Raji (cell line): Measurements from ENCODE around the gene XIRP1.

ENCODE experiments used
- POLR2A ChIP-seq: IDR thresholded peaks from 2 replicates; pipeline ENCODE4 v1.6.1; 2011; ENCODE audit warnings: low read depth, low read length, control low read depth; ENCODE audit not compliant: insufficient read depth

Gene XIRP1

GRCh38 chr3:39216176-39216790 is 23.9 kb upstream of the XIRP1 start:
- no peak for TF ChIP-seq POLR2A

- TF ChIP-seq POLR2A: no peak
Observed at GRCh38 chr3:39213613-39214012, 21.2 kb upstream of the XIRP1 start.

DNA sequence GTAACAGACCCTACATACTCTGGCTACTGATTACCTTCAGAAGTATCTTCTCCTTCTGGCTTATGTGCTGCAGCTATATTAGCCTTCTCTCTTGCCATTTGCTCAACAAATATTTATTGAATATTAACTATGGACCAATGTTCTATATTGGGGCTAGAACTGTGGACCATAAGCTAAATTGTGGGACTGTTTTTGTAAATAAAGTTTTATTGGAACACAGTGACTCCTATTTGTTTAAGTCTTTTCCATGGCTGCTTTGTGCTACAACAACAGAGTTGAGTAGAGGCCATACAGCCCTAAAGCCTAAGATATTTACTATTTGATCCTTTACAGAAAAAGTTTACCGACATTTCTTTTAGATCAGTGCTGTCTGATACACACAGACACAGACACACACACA is 20.3 kb upstream of the XIRP1 start:
- no peak for TF ChIP-seq POLR2A

GRCh38 chr3:39211332-39212130 is 19.1 kb upstream of the XIRP1 start:
- TF ChIP-seq POLR2A: no peak

GRCh38 chr3:39210078-39210477 is 17.7 kb upstream of the XIRP1 start:
- TF ChIP-seq POLR2A: no peak

GRCh38 chr3:39209329-39209970 is 17.1 kb upstream of the XIRP1 start:
- no peak for TF ChIP-seq POLR2A

GRCh38 chr3:39208463-39209055 is 16.2 kb upstream of the XIRP1 start:
- TF ChIP-seq POLR2A: no peak

DNA sequence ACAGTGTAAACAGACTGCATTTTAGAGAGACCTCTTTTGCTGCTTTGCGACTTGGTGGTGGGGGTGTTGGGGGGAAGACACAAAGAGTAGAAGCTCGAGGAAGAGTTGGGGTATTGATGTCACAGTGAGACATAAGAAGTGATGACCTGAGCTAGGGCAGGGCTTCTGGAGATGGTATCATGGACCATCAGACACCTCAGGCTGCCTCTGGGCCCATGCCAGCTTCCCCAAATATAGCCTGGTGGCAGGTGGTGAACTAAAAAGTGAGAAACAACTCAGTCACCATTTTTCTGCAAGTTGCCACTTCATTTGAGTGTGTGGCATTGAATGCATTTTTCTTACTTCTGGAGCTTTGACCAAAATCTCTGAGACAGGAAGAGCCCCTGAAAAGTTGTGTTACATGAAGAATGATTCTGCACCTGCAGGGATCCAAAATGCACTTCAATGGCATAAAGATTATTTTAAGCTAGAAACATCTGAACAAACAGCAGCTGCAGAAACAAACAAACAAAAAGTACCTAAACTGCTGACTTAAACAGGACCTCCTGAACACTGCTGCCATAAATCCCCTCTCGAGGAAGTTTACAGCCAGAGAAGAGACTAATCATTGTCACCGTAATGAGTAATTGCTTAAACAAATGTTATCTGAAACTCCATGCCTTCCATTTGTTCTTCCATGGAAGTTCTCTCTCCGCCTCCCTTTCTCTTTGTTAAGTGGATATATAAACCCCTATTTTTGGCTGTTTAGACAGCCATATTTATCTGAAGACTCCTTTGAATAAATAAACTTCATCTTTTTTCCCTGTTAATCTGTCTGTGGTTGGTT is 15.2 kb upstream of the XIRP1 start:
- TF ChIP-seq POLR2A: no peak

DNA sequence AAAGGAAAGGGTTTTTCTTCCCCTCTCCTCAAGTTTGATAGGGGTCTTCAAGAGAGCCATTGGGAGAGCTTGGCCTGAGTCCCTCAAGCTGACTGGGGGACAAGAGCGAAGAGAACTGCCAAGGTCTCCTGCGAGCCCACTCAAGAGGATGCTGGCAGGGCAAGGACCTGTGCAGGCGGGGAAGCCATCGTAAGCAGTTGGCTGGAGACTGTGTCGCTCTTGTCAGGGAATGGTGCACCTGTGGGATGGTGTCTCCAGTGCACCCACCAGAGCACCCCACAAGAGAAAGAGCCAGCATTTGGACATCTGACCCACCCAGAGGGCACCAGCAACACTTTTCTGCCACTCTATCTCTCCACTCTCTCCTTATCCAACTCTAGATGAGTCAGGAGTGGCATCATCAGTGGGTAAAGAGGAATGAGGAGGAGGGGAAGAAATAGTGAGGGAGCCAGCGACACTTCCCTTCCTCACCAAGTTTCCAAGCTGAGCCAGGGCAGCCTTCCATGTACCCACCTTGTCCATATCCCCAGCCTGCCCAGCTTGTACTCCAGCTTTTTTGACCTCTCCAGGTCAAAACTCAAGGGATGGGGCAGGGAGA is 13.6 kb upstream of the XIRP1 start:
- no peak for TF ChIP-seq POLR2A

DNA sequence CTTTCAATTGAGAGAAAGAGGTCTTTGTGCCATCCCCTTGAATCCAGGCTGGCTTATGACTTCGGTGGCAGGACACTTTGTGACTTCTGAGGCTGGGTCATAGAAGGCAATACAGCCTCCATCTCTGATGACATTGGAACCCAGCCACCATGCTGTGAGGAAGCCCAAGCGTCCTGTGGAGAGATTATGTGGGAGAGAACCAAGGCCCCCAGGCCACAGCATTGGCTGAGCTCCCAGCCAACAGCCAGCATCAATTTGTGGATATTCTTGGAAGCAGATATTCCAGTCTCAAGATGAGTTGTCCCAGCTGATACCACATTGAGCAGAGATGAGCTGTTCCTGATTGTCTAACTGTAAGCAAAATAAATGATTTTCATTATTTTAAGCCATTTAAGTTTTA is 12.7 kb upstream of the XIRP1 start:
- TF ChIP-seq POLR2A: no peak

DNA sequence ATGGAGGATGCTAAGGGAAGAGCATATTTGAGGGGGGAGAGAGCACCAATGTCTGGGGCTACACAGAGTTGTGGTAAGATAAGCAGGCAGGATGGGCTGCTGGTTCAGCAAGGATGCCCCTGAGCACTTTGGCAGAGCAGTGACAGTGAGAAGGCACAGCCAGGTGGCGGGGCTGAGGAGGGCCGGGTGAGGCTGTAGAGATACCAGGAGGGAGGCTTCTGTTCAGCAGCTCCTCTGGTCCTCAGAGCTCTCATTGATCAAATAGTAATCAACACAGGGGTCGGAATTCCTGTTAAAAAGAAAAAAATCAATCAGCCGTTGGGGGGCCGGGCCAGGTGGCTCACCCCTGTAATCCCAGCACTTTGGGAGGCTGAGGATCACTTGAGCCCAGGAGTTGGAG is 11.5 kb upstream of the XIRP1 start:
- no peak for TF ChIP-seq POLR2A

- TF ChIP-seq POLR2A: no peak
Observed at GRCh38 chr3:39203402-39203801, 11.0 kb upstream of the XIRP1 start.

DNA sequence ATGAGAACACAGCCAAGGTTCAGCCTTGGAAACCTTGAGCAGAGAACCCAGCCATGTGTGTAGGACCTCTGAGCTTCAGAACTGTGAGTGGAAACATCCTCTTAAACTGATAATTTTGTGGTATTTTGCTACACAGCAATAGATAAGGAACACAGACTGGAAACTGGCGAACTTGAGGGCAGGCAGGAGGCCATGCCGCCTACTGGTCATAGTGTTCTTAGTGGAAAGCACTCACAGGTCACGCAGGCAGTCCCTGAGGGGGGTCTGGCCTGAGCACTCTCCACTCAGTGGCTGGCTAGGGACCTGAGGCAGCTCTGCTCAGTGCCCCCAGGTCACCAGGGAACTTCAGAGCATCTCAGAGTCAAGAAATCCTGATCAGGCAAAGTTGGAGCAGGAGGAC is 9.7 kb upstream of the XIRP1 start:
- no peak for TF ChIP-seq POLR2A

DNA sequence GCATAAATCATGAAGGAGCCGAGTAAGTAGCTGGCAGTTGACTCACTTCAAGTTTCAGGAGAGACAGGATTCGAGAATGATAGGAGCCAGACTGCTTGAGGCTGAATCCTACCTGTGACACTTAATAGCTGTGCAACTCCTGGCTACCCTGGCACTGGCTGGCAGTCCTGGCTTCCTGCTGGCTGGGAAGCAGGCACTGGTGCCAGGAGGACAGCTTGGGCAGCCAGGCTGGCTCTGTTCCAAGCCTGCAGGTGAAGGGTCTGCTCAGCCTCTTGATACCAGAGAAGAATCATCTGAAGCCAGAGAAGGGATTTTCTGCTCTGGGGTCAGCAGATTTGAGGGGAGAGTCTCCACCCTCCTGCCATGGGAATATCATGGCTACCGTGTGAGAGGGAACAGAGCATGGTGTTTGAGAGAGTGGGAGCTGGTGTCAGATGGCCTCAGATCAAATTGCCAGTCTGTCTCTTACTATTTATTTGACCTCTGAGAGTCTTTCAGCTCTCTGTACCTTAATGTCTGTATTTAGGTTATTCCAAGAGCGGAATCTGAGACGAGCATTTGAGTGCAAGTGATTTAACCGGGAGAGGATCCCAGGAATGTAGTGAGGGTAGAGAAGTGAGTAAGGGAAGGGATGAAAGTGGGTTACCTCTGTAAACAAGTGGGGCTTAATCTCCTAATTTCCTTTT is 4.4 kb upstream of the XIRP1 start:
- no peak for TF ChIP-seq POLR2A
